Stimulated activated CD8-positive, alpha-beta memory T cell treated with anti-CD3 and anti-CD28 coated beads, Interleukin-2, amount 100 ng/mL, for 1 hour (primary cell): ENCODE data around the gene XAF1.
"Not testable (repeated sequence)": the region's sequence is repeated elsewhere in the genome, so short reads cannot be mapped to it uniquely, and the experiment has no call there.

Source experiments
- DNase-seq, 2 donors: peaks; one replicate each; pipeline ENCODE4 v3.0.0-alpha.2; 2020; ENCODE audit warnings: low read depth in 2 of 2

The XAF1 gene

DNA sequence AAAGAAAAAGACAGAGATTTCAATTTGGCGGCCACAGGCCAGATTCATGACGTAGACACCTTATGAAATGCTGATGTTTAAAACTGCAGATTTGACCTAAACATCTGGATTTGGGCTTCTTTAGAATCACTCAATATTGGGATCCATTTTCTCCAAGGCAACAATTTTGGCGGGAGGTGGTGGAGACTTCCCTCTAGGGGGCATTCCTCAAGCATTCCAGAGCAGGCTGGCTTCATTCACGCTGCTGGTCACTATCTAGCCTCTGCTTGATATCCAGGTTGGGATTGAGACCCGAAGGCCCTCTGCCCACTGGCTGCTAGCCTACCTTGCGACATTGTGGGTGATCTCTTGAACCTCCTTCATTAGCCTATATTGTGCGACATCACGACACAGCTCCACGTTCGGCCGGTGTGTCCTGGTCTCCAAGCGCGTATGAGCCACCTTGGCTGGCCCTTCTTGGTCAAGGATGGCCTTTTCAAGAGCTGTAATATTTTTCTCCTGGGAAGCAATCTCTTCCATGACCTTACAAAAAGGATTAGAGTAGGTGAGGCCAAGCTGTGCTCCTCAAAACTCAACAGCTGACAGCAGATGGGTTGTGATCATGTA lies 44.7 kb downstream of the XAF1 start:
- no peak for DNase-seq

GRCh38 chr17:6811510-6811909 lies 55.7 kb downstream of the XAF1 start:
- no peak for DNase-seq

DNA sequence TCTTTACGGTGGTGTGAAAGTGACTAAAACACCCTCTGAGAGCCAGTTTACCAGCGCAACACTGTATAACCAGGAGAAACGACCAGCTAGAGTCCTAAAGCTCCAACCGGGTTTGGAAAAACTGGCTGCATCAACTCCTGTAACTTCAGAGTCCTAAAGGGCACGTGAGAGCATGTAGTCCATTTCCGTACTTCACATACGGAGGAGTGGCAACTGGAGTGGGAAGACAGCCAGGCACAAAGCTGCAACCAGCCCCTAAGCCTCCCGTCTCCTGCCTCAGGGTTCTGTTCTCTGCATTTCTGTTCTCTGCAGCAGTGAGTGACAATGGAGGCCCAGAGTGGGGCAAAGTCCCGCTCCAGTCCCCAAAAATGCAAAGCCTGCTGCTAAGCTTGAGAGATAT lies 56.4 kb downstream of the XAF1 start:
- no peak for DNase-seq

- no peak for DNase-seq
Observed at GRCh38 chr17:6815775-6816174, 59.9 kb downstream of the XAF1 start.

DNA sequence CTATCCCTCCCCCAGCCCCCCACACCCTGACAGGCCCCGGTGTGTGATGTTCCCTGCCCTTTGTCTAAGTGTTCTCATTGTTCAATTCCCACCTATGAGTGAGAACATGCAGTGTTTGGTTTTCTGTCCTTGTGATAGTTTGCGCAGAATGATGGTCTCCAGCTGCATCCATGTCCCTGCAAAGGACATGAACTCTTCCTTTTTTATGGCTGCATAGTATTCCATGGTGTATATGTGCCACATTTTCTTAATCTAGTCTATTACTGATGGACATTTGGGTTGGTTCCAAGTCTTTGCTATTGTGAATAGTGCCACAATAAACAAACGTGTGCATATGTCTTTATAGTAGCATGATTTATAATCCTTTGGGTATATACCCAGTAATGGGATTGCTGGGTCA lies 60.5 kb downstream of the XAF1 start:
- DNase-seq, result not testable (repeated sequence)

DNA sequence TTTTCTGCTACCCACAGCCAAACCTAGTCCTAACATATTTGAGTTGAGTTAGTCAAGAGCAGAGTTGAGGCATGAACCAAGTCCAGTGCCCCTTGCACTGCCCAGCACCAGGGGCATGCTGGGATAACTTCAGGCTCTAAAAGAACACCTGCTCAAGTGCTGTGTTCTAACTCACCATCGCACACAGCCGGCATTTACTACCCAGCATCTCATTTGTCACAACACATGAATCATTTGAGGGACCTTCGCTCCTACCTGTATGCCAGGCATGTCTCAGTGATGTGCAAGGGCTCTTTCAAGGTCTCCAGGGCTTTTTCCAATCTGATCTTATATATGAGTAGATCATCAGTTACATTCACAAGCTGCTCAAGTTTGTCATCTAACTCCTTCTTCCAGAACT lies 63.1 kb downstream of the XAF1 start:
- DNase-seq, result no peak

DNA sequence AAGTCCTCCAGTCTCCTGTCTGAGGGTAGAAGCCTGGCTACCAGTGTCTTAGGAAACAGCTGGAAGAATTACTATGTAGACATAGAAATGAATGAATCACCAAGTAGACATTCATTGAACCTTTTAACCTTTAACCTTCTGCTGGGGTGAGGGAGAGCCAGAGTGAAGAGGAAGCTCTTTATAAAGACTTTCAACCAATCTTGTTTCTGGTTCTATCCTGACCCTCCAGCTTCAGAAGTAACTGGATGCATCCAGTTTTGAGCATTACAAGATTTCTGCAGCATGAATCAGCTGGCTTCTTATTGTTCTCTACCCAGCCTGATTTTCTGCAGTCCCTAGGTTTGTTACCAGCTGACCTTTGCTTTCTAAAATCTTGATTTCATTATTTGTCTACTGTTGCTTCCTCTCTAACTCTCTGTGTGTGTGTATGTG lies 67.2 kb downstream of the XAF1 start:
- no peak for DNase-seq
